Activated CD8-positive, alpha-beta memory T cell treated with anti-CD3 and anti-CD28 coated beads, Interleukin-2, amount 10 ng/mL, durations not matched to agents 7 days and 5 days (primary cell): Measurements from ENCODE around the gene CCL19. TPM values are rescaled to one million over a fixed set of nuclear protein-coding genes. Genes with fewer than 3 reads are reported as not detected.

ENCODE experiments used
- ATAC-seq: fragments of 150-1000 bp; cut with Tn5 transposase; one replicate; pipeline ENCODE4 v1.10.0; 2021; ENCODE audit warnings: moderate library complexity
- CTCF ChIA-PET: fragments of 350-600 bp; sonication (Branson Sonifier 250); formaldehyde crosslinking; loops from one replicate; lab custom pipeline; 2021; ENCODE audit warnings: antibody characterized with exemption; lab: Charles Lee
- DNase-seq: peaks from one replicate; pipeline ENCODE4 v3.0.0-alpha.2; 2020
- H3K27ac Mint-ChIP-seq: one replicate; pipeline ENCODE4 v1.8.0; 2021; ENCODE audit warnings: mild to moderate bottlenecking, mixed read lengths
- H3K27me3 Mint-ChIP-seq: one replicate; pipeline ENCODE4 v1.8.0; 2021; ENCODE audit warnings: mixed read lengths
- H3K36me3 Mint-ChIP-seq: one replicate; pipeline ENCODE4 v1.8.0; 2021; ENCODE audit warnings: mild to moderate bottlenecking, mixed read lengths
- H3K4me1 Mint-ChIP-seq: one replicate; pipeline ENCODE4 v1.8.0; 2021; ENCODE audit warnings: mixed read lengths
- H3K4me3 Mint-ChIP-seq: one replicate; pipeline ENCODE4 v1.8.0; 2021; ENCODE audit warnings: mild to moderate bottlenecking, moderate library complexity, mixed read lengths
- H3K9me3 Mint-ChIP-seq: one replicate; pipeline ENCODE4 v1.8.0; 2022; ENCODE audit warnings: low read depth, mixed read lengths
- total RNA-seq, 2 experiments: library from RNA; stranded (reverse); gene quantifications; one replicate each; pipeline ENCODE4 v1.2.3, GENCODE V29; 2021

CCL19 gene
- total RNA-seq, 2 experiments from 2014 or later: not detected

DNA sequence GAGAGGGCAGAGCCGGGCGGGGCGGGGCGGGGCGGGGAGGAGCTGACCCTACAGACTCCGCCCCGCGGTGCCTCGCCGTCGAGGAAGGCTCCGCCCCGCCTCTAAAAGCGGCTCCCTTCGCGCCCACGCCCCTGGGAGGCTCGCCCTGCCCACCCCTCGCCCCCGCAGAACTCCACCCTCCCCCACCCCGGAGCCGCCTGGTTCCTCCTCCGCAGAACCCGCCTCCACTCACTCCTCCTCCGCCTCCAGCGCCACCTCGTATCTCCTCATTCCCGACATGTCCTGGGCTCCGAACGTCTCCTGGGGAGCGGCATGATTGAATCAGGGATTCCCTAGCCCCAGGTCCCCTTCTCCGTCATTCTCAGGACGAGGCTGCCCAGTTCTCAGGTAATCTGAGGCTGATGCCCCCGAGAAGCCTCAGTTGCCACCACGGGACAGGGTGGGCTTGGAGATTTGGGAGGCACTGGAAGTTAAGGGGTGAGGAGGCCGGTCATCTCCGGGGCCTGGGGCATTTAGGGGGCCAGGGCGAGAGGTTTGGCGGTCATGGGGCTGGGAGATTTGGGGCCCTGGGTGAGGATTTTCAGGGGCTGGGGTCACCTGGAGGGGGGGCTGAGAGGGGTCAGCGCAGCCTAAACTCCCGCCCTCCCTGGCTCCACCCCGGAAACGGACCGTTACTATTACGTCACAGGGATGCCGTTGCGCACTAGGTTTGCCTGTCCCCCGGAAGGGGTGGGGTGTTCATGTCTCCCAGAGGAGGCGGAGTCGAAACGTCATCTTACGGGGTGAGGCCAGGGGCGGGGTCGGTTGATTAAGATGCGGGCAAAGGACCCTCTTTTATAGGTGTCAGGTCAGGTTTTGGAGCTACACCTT, 25.5 kb downstream of the CCL19 start:
- peak; percentile 94 for DNase-seq
- Mint-ChIP-seq H3K36me3 (peaks cover 23% of the 10 kb centered on the region), H3K27me3 (no peaks in the 10 kb centered on the region), H3K4me1 (peaks cover 29% of the 10 kb centered on the region), H3K4me3 (peak overlapping the region; percentile 80), H3K9me3 (peaks cover 3% of the 10 kb centered on the region), H3K27ac (peak overlapping the region; percentile 90)
- CTCF ChIA-PET: interaction anchor here (0.6 to 10.8 kb wide), 8 partner anchors 9 to 53 kb away, joined by 3 to 124 read pairs (median 6); partner anchors contain the start of genes DCTN3, GALT, IL11RA and RPP25L
- peak; percentile 83 for ATAC-seq

- Mint-ChIP-seq H3K27me3 (no peaks in the 10 kb centered on the region), H3K36me3 (peaks cover 18% of the 10 kb centered on the region), H3K27ac (peak overlapping the region; percentile 90), H3K4me1 (peaks cover 29% of the 10 kb centered on the region), H3K4me3 (peak overlapping the region; percentile 80), H3K9me3 (peaks cover 3% of the 10 kb centered on the region)
- DNase-seq (no peak), ATAC-seq (no peak)
- CTCF ChIA-PET: interaction anchor here (0.6 to 10.8 kb wide), 9 partner anchors 9 to 53 kb away, joined by 3 to 124 read pairs (median 5); partner anchors contain the start of genes DCTN3, GALT, IL11RA and RPP25L
Observed at GRCh38 chr9:34665067-34665380, 26.1 kb downstream of the CCL19 start.

GRCh38 chr9:34664281-34665066, 26.6 kb downstream of the CCL19 start:
- Mint-ChIP-seq H3K27ac (peak overlapping the region; percentile 90), H3K36me3 (peaks cover 15% of the 10 kb centered on the region), H3K4me1 (peaks cover 29% of the 10 kb centered on the region), H3K4me3 (peak overlapping the region; percentile 80), H3K9me3 (peaks cover 3% of the 10 kb centered on the region), H3K27me3 (no peaks in the 10 kb centered on the region)
- CTCF ChIA-PET: interaction anchor here (0.6 to 10.8 kb wide), 10 partner anchors 8 to 52 kb away, joined by 3 to 124 read pairs (median 6); partner anchors contain the start of genes DCTN3, GALT, IL11RA and RPP25L
- ATAC-seq (peak; percentile 56), DNase-seq (peak; percentile 90)

DNA sequence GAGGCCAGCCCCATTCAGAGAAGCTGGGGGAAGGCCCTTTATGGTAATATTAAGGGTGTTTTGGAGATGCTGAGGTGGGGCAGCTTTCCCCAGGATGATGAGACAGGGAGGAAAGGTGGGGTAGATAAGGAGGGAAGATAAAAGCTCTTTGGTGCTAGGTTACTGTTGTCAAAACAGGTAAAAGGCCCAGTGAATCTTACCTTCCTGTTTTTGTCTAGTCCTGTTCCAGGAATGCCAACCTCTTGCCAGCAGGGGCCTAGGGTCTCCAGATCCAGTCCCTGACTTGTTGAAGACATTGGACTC, 27.8 kb downstream of the CCL19 start:
- Mint-ChIP-seq H3K36me3 (peaks cover 5% of the 10 kb centered on the region), H3K9me3 (no peaks in the 10 kb centered on the region), H3K4me1 (peaks cover 29% of the 10 kb centered on the region), H3K27ac (peak overlapping the region; percentile 70), H3K4me3 (no peak overlapping the region), H3K27me3 (no peaks in the 10 kb centered on the region)
- ATAC-seq: no peak
- CTCF ChIA-PET: interaction anchor here (0.6 to 10.8 kb wide), 5 partner anchors 12 to 39 kb away, joined by 3 to 124 read pairs (median 52); partner anchors contain the start of genes GALT, IL11RA and SIGMAR1
- DNase-seq: no peak

- H3K36me3 Mint-ChIP-seq: peaks cover 3% of the 10 kb centered on the region
Observed at GRCh38 chr9:34662526-34663302, 28.4 kb downstream of the CCL19 start, which contains the start of gene CCL27. Gene CCL27, minus strand, starts transcription at chr9:34662657. Its CDS starts 24 bp downstream, at chr9:34662633.

GRCh38 chr9:34659592-34660253, 31.4 kb downstream of the CCL19 start:
- CTCF ChIA-PET: interaction anchor here (10.8 kb wide), 1 partner anchor 11 kb away, joined by 124 read pairs; the partner anchor contains the start of genes GALT and IL11RA
- DNase-seq (no peak), ATAC-seq (no peak)
- H3K27ac Mint-ChIP-seq: no peak overlapping the region
- H3K4me1 Mint-ChIP-seq: peaks cover 23% of the 10 kb centered on the region
- no peaks in the 10 kb centered on the region for H3K27me3 Mint-ChIP-seq
- H3K4me3 Mint-ChIP-seq: no peak overlapping the region
- no peaks in the 10 kb centered on the region for H3K9me3 Mint-ChIP-seq
- no peaks in the 10 kb centered on the region for H3K36me3 Mint-ChIP-seq

More at GRCh38 chr9:34662526-34663302, 28.4 kb downstream of the CCL19 start, which contains the start of gene CCL27:
- CTCF ChIA-PET: interaction anchor here (0.6 to 10.8 kb wide), 5 partner anchors 12 to 43 kb away, joined by 3 to 124 read pairs (median 52); partner anchors contain the start of genes DCTN3, GALT, IL11RA and SIGMAR1
- ATAC-seq (no peak), DNase-seq (no peak)
- Mint-ChIP-seq H3K27ac (peak within 1 kb of the TSS; percentile 70), H3K4me3 (no peak within 1 kb of the TSS), H3K4me1 (peaks cover 28% of the 10 kb centered on the region), H3K27me3 (no peaks in the 10 kb centered on the region), H3K9me3 (no peaks in the 10 kb centered on the region)

DNA sequence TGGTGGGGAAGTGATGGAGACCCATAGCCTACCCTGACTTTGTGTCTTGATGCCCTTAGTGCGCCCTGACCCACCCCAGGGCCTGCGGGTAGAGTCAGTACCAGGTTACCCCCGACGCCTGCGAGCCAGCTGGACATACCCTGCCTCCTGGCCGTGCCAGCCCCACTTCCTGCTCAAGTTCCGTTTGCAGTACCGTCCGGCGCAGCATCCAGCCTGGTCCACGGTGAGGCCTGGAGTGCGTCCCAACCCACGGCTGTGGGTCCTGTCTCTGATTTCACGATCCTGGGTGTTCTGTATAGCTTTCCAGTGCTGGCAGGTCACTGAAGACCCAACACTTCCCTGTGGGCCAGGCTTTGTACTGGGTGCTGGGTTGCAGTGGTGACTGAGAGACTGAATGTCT, 32.6 kb downstream of the CCL19 start:
- DNase-seq (no peak), ATAC-seq (no peak)
- Mint-ChIP-seq H3K27ac (no peak overlapping the region), H3K36me3 (no peaks in the 10 kb centered on the region), H3K4me3 (no peak overlapping the region), H3K4me1 (peaks cover 10% of the 10 kb centered on the region), H3K9me3 (no peaks in the 10 kb centered on the region), H3K27me3 (no peaks in the 10 kb centered on the region)
- CTCF ChIA-PET: interaction anchor here (10.8 kb wide), 1 partner anchor 10 kb away, joined by 124 read pairs; the partner anchor contains the start of genes GALT and IL11RA

GRCh38 chr9:34656992-34657391, 34.1 kb downstream of the CCL19 start:
- H3K9me3 Mint-ChIP-seq: no peaks in the 10 kb centered on the region
- CTCF ChIA-PET: interaction anchor here (1.1 to 10.8 kb wide), 3 partner anchors 8 to 23 kb away, joined by 3 to 124 read pairs (median 4); partner anchors contain the start of genes GALT and IL11RA
- peaks cover 10% of the 10 kb centered on the region for H3K4me1 Mint-ChIP-seq
- H3K27me3 Mint-ChIP-seq: no peaks in the 10 kb centered on the region
- no peak overlapping the region for H3K4me3 Mint-ChIP-seq
- no peaks in the 10 kb centered on the region for H3K36me3 Mint-ChIP-seq
- H3K27ac Mint-ChIP-seq: no peak overlapping the region
- ATAC-seq (no peak), DNase-seq (no peak)

GRCh38 chr9:34655394-34655793, 35.7 kb downstream of the CCL19 start:
- ATAC-seq: no peak
- no peaks in the 10 kb centered on the region for H3K27me3 Mint-ChIP-seq
- CTCF ChIA-PET: interaction anchor here (10.8 kb wide), 1 partner anchor 7 kb away, joined by 124 read pairs; the partner anchor contains the start of genes GALT and IL11RA
- DNase-seq: no peak
- no peaks in the 10 kb centered on the region for H3K36me3 Mint-ChIP-seq
- H3K4me1 Mint-ChIP-seq: peaks cover 10% of the 10 kb centered on the region
- H3K9me3 Mint-ChIP-seq: no peaks in the 10 kb centered on the region
- H3K4me3 Mint-ChIP-seq: no peak overlapping the region
- no peak overlapping the region for H3K27ac Mint-ChIP-seq

- Mint-ChIP-seq H3K27me3 (no peaks in the 10 kb centered on the region), H3K9me3 (no peaks in the 10 kb centered on the region), H3K4me3 (no peak overlapping the region), H3K4me1 (peaks cover 10% of the 10 kb centered on the region), H3K36me3 (peaks cover 4% of the 10 kb centered on the region), H3K27ac (no peak overlapping the region)
- DNase-seq: no peak
- ATAC-seq: no peak
- CTCF ChIA-PET: no interaction called here
Observed at GRCh38 chr9:34654323-34655051, 36.6 kb downstream of the CCL19 start.
